Endothelial cell (in vitro differentiated cells): ENCODE measurements around the gene BTN3A1. TPM values are rescaled to one million over a fixed set of nuclear protein-coding genes. Genes with fewer than 3 reads are reported as not detected.
A peak's percentile ranks its signal among the peaks of the same experiment; 100 is the strongest.

Experiments
- DNase-seq: peaks from one replicate; pipeline ENCODE4 v3.0.0; 2021; ENCODE audit warnings: low spot score
- H3K27ac Mint-ChIP-seq: one replicate; pipeline ENCODE4 v1.8.0; 2021; ENCODE audit warnings: mixed read lengths, inconsistent platforms; ENCODE audit not compliant: unreplicated experiment
- H3K27me3 Mint-ChIP-seq: one replicate; pipeline ENCODE4 v1.8.0; 2021; ENCODE audit warnings: mild to moderate bottlenecking, moderate library complexity, mixed read lengths, inconsistent platforms; ENCODE audit not compliant: unreplicated experiment
- H3K36me3 Mint-ChIP-seq: one replicate; pipeline ENCODE4 v1.8.0; 2021; ENCODE audit warnings: mild to moderate bottlenecking, low read depth, mixed read lengths, inconsistent platforms; ENCODE audit not compliant: unreplicated experiment
- H3K4me1 Mint-ChIP-seq: one replicate; pipeline ENCODE4 v1.8.0; 2021; ENCODE audit warnings: mild to moderate bottlenecking, mixed read lengths, inconsistent platforms; ENCODE audit not compliant: unreplicated experiment
- H3K4me3 Mint-ChIP-seq: one replicate; pipeline ENCODE4 v1.8.0; 2021; ENCODE audit warnings: mild to moderate bottlenecking, mixed read lengths, inconsistent platforms; ENCODE audit not compliant: unreplicated experiment
- H3K9me3 Mint-ChIP-seq: one replicate; pipeline ENCODE4 v1.8.0; 2021; ENCODE audit warnings: mixed read lengths, inconsistent platforms; ENCODE audit not compliant: unreplicated experiment
- CTCF ChIP-seq: fragments of 200-600 bp; sonication (generic); IDR thresholded peaks from one replicate; pipeline ENCODE4 v1.5.0; 2021; ENCODE audit warnings: antibody characterized with exemption; ENCODE audit not compliant: unreplicated experiment
- total RNA-seq: library from RNA; stranded (reverse); fragmentation: NEBNext Ultra II Directional; extraction: Animal tissue kit (Norgen Biotek cat#: 25700); gene quantifications from one replicate; pipeline ENCODE4 v1.2.1, GENCODE V29; 2021; ENCODE audit not compliant: unreplicated experiment

The BTN3A1 gene
- total RNA-seq, 1 donor from 2014 or later: 7.1 TPM

- H3K9me3 Mint-ChIP-seq: no peaks in the 10 kb centered on the region
- H3K4me1 Mint-ChIP-seq: peaks cover 22% of the 10 kb centered on the region
- peaks cover 10% of the 10 kb centered on the region for H3K27me3 Mint-ChIP-seq
- no peak for TF ChIP-seq CTCF
- H3K27ac Mint-ChIP-seq: no peak overlapping the region
- peak overlapping the region; percentile 38 for H3K4me3 Mint-ChIP-seq
- DNase-seq: no peak
- H3K36me3 Mint-ChIP-seq: peaks cover 74% of the 10 kb centered on the region
Observed at GRCh38 chr6:26464014-26464413, 61.9 kb downstream of the BTN3A1 start.

- peaks cover 10% of the 10 kb centered on the region for H3K27me3 Mint-ChIP-seq
- no peaks in the 10 kb centered on the region for H3K9me3 Mint-ChIP-seq
- TF ChIP-seq CTCF: no peak
- H3K4me3 Mint-ChIP-seq: peak overlapping the region; percentile 38
- H3K27ac Mint-ChIP-seq: no peak overlapping the region
- no peak for DNase-seq
- H3K4me1 Mint-ChIP-seq: peaks cover 17% of the 10 kb centered on the region
- H3K36me3 Mint-ChIP-seq: peaks cover 75% of the 10 kb centered on the region
Observed at GRCh38 chr6:26464416-26465131, 62.5 kb downstream of the BTN3A1 start.

Other genes with a start within 250 kb of the BTN3A1 start
- gene BTN3A2, start 37.1 kb upstream of the BTN3A1 start, total RNA-seq: 8.2 TPM
- gene BTN2A2, start 19.2 kb upstream of the BTN3A1 start, total RNA-seq: 19.3 TPM
- 3.1 TPM for gene BTN3A3, start 38.2 kb downstream of the BTN3A1 start, total RNA-seq
- gene BTN2A1, start 55.7 kb downstream of the BTN3A1 start, total RNA-seq: 28.7 TPM
- 1.4 TPM for gene BTN1A1, start 98.0 kb downstream of the BTN3A1 start, total RNA-seq
- gene HMGN4, start 136.1 kb downstream of the BTN3A1 start, total RNA-seq: 27.2 TPM
- 20.4 TPM for gene ABT1, start 194.7 kb downstream of the BTN3A1 start, total RNA-seq